Measurements from ENCODE around the gene CDH4. TPM values are rescaled to one million over a fixed set of nuclear protein-coding genes. Genes with fewer than 3 reads are reported as not detected.
A peak's percentile ranks its signal among the peaks of the same experiment; 100 is the strongest.

Gene CDH4
- total RNA-seq, 1 donor from 2014 or later: 0.99 TPM

- TF ChIP-seq, protein P1, sequence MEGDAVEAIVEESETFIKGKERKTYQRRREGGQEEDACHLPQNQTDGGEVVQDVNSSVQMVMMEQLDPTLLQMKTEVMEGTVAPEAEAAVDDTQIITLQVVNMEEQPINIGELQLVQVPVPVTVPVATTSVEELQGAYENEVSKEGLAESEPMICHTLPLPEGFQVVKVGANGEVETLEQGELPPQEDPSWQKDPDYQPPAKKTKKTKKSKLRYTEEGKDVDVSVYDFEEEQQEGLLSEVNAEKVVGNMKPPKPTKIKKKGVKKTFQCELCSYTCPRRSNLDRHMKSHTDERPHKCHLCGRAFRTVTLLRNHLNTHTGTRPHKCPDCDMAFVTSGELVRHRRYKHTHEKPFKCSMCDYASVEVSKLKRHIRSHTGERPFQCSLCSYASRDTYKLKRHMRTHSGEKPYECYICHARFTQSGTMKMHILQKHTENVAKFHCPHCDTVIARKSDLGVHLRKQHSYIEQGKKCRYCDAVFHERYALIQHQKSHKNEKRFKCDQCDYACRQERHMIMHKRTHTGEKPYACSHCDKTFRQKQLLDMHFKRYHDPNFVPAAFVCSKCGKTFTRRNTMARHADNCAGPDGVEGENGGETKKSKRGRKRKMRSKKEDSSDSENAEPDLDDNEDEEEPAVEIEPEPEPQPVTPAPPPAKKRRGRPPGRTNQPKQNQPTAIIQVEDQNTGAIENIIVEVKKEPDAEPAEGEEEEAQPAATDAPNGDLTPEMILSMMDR (IDR thresholded peaks at IDR 0.05): no peak
- Mint-ChIP-seq H3K4me3 (ENCODE audit: unreplicated experiment) (no peak overlapping the region), H3K36me3 (ENCODE audit: low read depth) (no peaks in the 10 kb centered on the region), H3K27ac (ENCODE audit: unreplicated experiment) (no peak overlapping the region), H3K27me3 (ENCODE audit: low read depth) (peaks cover 5% of the 10 kb centered on the region), H3K4me1 (ENCODE audit: low read depth) (no peaks in the 10 kb centered on the region), H3K9me3 (ENCODE audit: low read depth) (peaks cover 3% of the 10 kb centered on the region)
- DNase-seq (ENCODE audit: low spot score): no peak
Observed at GRCh38 chr20:61917474-61918145, 665.5 kb downstream of the CDH4 start.

GRCh38 chr20:61918548-61918947, 666.5 kb downstream of the CDH4 start:
- peaks cover 5% of the 10 kb centered on the region for H3K27me3 Mint-ChIP-seq (ENCODE audit: low read depth)

DNA sequence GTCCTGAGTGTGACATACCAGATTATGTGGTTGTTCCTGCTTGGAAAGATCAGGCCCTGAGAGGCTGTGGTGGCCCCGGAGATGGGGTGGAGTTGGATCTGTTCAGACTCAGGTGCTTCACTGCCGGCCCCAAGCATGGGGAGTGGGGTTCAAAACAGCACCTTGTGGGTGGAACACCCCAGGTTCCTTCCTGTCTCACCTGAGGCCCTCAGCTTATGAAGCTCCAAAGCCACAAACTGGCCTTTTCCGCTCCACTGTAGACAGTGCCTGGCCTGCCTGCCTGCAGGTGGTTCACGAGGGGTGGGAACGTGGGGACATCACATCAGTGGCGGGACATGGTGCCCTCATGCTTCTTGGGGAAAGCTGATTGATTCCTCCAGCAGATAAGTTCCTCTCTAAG, 667.2 kb downstream of the CDH4 start:
- no peaks in the 10 kb centered on the region for H3K4me1 Mint-ChIP-seq (ENCODE audit: low read depth)
- no peaks in the 10 kb centered on the region for H3K36me3 Mint-ChIP-seq (ENCODE audit: low read depth)
- DNase-seq (ENCODE audit: low spot score): peak; percentile 44
- no peak overlapping the region for H3K27ac Mint-ChIP-seq (ENCODE audit: unreplicated experiment)
- peaks cover 3% of the 10 kb centered on the region for H3K9me3 Mint-ChIP-seq (ENCODE audit: low read depth)
- H3K27me3 Mint-ChIP-seq (ENCODE audit: low read depth): peaks cover 5% of the 10 kb centered on the region
- TF ChIP-seq, protein P1 (IDR thresholded peaks at IDR 0.05): no peak
- H3K4me3 Mint-ChIP-seq (ENCODE audit: unreplicated experiment): no peak overlapping the region

More at GRCh38 chr20:61918548-61918947, 666.5 kb downstream of the CDH4 start:
- no peak overlapping the region for H3K27ac Mint-ChIP-seq (ENCODE audit: unreplicated experiment)
- no peaks in the 10 kb centered on the region for H3K4me1 Mint-ChIP-seq (ENCODE audit: low read depth)
- no peaks in the 10 kb centered on the region for H3K36me3 Mint-ChIP-seq (ENCODE audit: low read depth)
- no peak overlapping the region for H3K4me3 Mint-ChIP-seq (ENCODE audit: unreplicated experiment)
- TF ChIP-seq, protein P1 (IDR thresholded peaks at IDR 0.05): peak; percentile 31
- DNase-seq (ENCODE audit: low spot score): no peak
- H3K9me3 Mint-ChIP-seq (ENCODE audit: low read depth): peaks cover 3% of the 10 kb centered on the region

- TF ChIP-seq, protein P1 (IDR thresholded peaks at IDR 0.05): no peak
- H3K4me1 Mint-ChIP-seq (ENCODE audit: low read depth): no peaks in the 10 kb centered on the region
- peaks cover 3% of the 10 kb centered on the region for H3K9me3 Mint-ChIP-seq (ENCODE audit: low read depth)
- peak; percentile 43 for DNase-seq (ENCODE audit: low spot score)
- no peak overlapping the region for H3K27ac Mint-ChIP-seq (ENCODE audit: unreplicated experiment)
- no peak overlapping the region for H3K4me3 Mint-ChIP-seq (ENCODE audit: unreplicated experiment)
- peaks cover 5% of the 10 kb centered on the region for H3K27me3 Mint-ChIP-seq (ENCODE audit: low read depth)
- no peaks in the 10 kb centered on the region for H3K36me3 Mint-ChIP-seq (ENCODE audit: low read depth)
Observed at GRCh38 chr20:61919675-61920365, 667.8 kb downstream of the CDH4 start.

DNA sequence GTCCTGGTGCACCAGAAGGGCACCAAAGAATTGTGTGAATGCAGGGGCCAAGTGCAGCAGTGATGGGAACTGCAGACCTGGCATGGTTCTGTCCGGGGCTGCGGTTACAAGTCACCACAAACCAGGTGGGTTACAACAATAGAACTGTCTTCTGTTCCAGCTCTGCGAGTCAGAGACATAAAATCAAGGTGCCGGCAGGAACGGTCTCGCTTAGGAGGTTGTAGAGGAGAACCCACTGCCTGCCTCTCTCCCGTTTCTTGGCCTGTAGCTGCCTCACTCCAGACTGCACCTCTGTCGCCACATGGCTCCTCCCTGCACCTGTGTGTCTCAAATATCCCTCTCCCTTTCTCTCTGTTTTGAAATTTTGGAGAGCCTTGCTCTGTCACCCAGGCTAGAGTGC, 670.4 kb downstream of the CDH4 start:
- Mint-ChIP-seq H3K36me3 (ENCODE audit: low read depth) (no peaks in the 10 kb centered on the region), H3K9me3 (ENCODE audit: low read depth) (no peaks in the 10 kb centered on the region), H3K27ac (ENCODE audit: unreplicated experiment) (no peak overlapping the region), H3K4me1 (ENCODE audit: low read depth) (peaks cover 11% of the 10 kb centered on the region), H3K27me3 (ENCODE audit: low read depth) (no peaks in the 10 kb centered on the region), H3K4me3 (ENCODE audit: unreplicated experiment) (no peak overlapping the region)
- TF ChIP-seq, protein P1 (IDR thresholded peaks at IDR 0.05): no peak
- peak; percentile 43 for DNase-seq (ENCODE audit: low spot score)
